ENCODE results near the gene NDRG4. TPM values are rescaled to one million over a fixed set of nuclear protein-coding genes. Genes with fewer than 3 reads are reported as not detected.

Gene NDRG4
- total and polyA plus RNA-seq, 2 donors (not counting 3 experiments of a cell fraction or from before 2014, with no cell fraction given) = 35.8 to 74.3 TPM

DNA sequence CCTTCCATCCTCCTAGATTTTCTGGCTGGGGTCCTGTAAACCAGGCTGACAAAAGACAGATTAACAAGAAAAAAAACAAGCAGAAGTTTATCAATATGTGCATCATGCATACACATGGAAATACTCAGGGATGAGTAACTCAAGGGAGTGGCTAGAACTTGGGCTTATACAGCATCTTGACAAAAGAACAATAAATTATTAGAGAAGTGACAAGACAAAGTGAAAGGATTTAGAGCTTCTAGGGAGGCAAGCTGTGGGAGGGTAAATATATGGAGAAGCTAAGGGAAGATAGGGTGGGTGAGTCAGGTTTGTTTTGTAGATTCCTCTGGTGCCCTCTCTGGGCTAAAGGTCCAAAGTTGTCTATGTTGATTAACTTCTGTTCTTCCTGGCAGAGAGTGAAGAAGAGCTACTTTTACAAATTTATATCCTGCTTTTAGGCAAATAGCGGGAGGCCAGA is 48.0 kb upstream of the NDRG4 start:
- H3K27me3 ChIP-seq (ENCODE audit: control insufficient read depth in 2 of 2, insufficient read depth in 2 of 2, low read length in 2 of 2) = no peaks in the 10 kb centered on the region
- no peak overlapping the region for H3K9ac ChIP-seq (replicated peaks; ENCODE audit: extremely low read depth, insufficient read depth, low read length)
- no peaks in the 10 kb centered on the region for H4K20me1 ChIP-seq (replicated peaks; ENCODE audit: control insufficient read depth, extremely low read depth, insufficient read depth, low read length)
- intact Hi-C loops (cut with micrococcal nuclease) (no loop called here), dilution Hi-C loops (cut with MboI; ENCODE audit: extremely low pct_ligation_motif_present, low sequenced_read_pairs) (no loop called here)
- peak overlapping the region; percentile 12 for H3K27ac ChIP-seq (ENCODE audit: insufficient read depth, low read depth, low read length)
- peak; percentile 73 for DNase-seq (ENCODE audit: low read depth, low spot score)
- no peak overlapping the region for H3K4me3 ChIP-seq (replicated peaks in 1 of 3; ENCODE audit: insufficient read depth in 1 of 3, low read depth in 1 of 3, low read length in 3 of 3)
- no peaks in the 10 kb centered on the region for H3K36me3 ChIP-seq (ENCODE audit: control insufficient read depth in 2 of 2, extremely low read depth in 1 of 2, insufficient read depth in 2 of 2, low read length in 2 of 2)
- CTCF ChIA-PET = interaction anchor here (0.8 to 1.1 kb wide), 3 partner anchors 21 to 115 kb away, joined by 3 to 4 read pairs (median 4); no protein-coding TSS in a partner anchor
- POLR2A ChIA-PET = no interaction called here
- H3K4me2 ChIP-seq (ENCODE audit: insufficient read depth, low read length) = no peak overlapping the region
- H3K79me2 ChIP-seq (ENCODE audit: control insufficient read depth, insufficient read depth, low read length) = no peaks in the 10 kb centered on the region
- FAIRE-seq = peak; percentile 64
- no TSS peak for BruUV-seq (replicated peaks)
- H3K4me1 ChIP-seq (ENCODE audit: control insufficient read depth, extremely low read depth, insufficient read depth, low read length) = peaks cover 36% of the 10 kb centered on the region
- H3K9me3 ChIP-seq (replicated peaks; ENCODE audit: control insufficient read depth, insufficient read depth, low read length) = no peaks in the 10 kb centered on the region
- TF ChIP-seq POLR2AphosphoS5 (IDR thresholded peaks at IDR 0.05; ENCODE audit: insufficient read depth, low read depth, low read length) (peak; percentile 53), FOS (IDR thresholded peaks at IDR 0.05; ENCODE audit: borderline replicate concordance, insufficient read depth, low read length) (peak; percentile 37), GATA2 (IDR thresholded peaks at IDR 0.05; ENCODE audit: insufficient read depth, insufficient read length, low read depth, low read length) (peak; percentile 73), MAX (IDR thresholded peaks at IDR 0.05; ENCODE audit: insufficient read depth, insufficient read length) (no peak), POLR2A (IDR thresholded peaks at IDR 0.05; ENCODE audit: low read depth, low read length) (peak; percentile 47), MYC (IDR thresholded peaks at IDR 0.05; ENCODE audit: low read depth, low read length) (no peak), EZH2 (IDR thresholded peaks at IDR 0.05; ENCODE audit: borderline replicate concordance, low read depth, low read length, severe bottlenecking) (no peak), JUN (IDR thresholded peaks at IDR 0.05; ENCODE audit: borderline replicate concordance, insufficient read depth, insufficient read length, low read depth) (no peak)
- TF ChIP-seq, protein P1, sequence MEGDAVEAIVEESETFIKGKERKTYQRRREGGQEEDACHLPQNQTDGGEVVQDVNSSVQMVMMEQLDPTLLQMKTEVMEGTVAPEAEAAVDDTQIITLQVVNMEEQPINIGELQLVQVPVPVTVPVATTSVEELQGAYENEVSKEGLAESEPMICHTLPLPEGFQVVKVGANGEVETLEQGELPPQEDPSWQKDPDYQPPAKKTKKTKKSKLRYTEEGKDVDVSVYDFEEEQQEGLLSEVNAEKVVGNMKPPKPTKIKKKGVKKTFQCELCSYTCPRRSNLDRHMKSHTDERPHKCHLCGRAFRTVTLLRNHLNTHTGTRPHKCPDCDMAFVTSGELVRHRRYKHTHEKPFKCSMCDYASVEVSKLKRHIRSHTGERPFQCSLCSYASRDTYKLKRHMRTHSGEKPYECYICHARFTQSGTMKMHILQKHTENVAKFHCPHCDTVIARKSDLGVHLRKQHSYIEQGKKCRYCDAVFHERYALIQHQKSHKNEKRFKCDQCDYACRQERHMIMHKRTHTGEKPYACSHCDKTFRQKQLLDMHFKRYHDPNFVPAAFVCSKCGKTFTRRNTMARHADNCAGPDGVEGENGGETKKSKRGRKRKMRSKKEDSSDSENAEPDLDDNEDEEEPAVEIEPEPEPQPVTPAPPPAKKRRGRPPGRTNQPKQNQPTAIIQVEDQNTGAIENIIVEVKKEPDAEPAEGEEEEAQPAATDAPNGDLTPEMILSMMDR (IDR thresholded peaks at IDR 0.05; ENCODE audit: extremely low read depth in 1 of 2, insufficient read depth in 1 of 2, low read depth in 1 of 2, low read length in 2 of 2) = no peak
- no peaks in the 10 kb centered on the region for H3K9me1 ChIP-seq (replicated peaks; ENCODE audit: control insufficient read depth, extremely low read depth, insufficient read depth, low read length)
- H2AFZ ChIP-seq (ENCODE audit: low read depth, low read length) = no peak overlapping the region

Measured in endothelial cell of umbilical vein (primary cell).